ENCODE measurements around the gene ARHGEF10L.

- TF ChIP-seq CTCF (IDR thresholded peaks at IDR 0.05; ENCODE audit: borderline replicate concordance, extremely low read depth, low read length, poor library complexity, severe bottlenecking) (no peak), EZH2 (IDR thresholded peaks at IDR 0.05; ENCODE audit: borderline replicate concordance, low read depth, low read length, severe bottlenecking) (no peak)
Measured at GRCh38 chr1:17649371-17650106, 110.0 kb downstream of the ARHGEF10L start.
